ENCODE results near the gene NCK1. TPM values are rescaled to one million over a fixed set of nuclear protein-coding genes. Genes with fewer than 3 reads are reported as not detected.

Gene NCK1
- total RNA-seq, 1 donor: 41.6 TPM

DNA sequence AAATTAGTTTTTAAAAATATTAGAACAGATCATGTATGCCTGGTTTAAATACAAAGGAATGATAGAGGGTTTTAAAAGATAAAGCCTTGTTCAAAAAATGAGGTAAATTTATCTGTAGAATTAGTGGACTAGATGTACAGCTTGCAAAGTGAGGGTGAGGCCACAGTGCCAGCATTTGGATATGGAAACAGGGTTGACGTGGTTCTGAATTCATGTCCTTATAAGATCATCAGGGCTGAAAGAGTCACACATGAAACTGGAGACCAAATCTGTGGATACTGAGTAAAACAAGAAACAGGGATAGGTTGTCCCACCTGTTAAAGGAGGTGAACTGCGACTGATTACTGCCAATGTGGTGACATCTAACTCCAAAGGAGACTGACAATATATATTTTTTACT, 46.3 kb downstream of the NCK1 start:
- Histone ChIP-seq H3K4me2 (ENCODE audit: insufficient read depth, low read length) (no peak overlapping the region), H2AFZ (ENCODE audit: low read length) (no peak overlapping the region), H3K9me3 (ENCODE audit: low read depth, low read length) (no peaks in the 10 kb centered on the region), H3K79me2 (ENCODE audit: insufficient read depth, low read length) (peaks cover 97% of the 10 kb centered on the region), H3K27ac (ENCODE audit: low read depth, low read length) (no peak overlapping the region), H3K27me3 (ENCODE audit: insufficient read depth, low read length) (no peaks in the 10 kb centered on the region), H4K20me1 (ENCODE audit: insufficient read depth, low read length) (peaks cover 59% of the 10 kb centered on the region), H3K4me1 (ENCODE audit: insufficient read depth, low read length) (no peaks in the 10 kb centered on the region), H3K4me3 (ENCODE audit: insufficient read depth, low read length) (no peak overlapping the region), H3K36me3 (ENCODE audit: insufficient read depth, low read length) (no peaks in the 10 kb centered on the region)
- TF ChIP-seq, protein P1, sequence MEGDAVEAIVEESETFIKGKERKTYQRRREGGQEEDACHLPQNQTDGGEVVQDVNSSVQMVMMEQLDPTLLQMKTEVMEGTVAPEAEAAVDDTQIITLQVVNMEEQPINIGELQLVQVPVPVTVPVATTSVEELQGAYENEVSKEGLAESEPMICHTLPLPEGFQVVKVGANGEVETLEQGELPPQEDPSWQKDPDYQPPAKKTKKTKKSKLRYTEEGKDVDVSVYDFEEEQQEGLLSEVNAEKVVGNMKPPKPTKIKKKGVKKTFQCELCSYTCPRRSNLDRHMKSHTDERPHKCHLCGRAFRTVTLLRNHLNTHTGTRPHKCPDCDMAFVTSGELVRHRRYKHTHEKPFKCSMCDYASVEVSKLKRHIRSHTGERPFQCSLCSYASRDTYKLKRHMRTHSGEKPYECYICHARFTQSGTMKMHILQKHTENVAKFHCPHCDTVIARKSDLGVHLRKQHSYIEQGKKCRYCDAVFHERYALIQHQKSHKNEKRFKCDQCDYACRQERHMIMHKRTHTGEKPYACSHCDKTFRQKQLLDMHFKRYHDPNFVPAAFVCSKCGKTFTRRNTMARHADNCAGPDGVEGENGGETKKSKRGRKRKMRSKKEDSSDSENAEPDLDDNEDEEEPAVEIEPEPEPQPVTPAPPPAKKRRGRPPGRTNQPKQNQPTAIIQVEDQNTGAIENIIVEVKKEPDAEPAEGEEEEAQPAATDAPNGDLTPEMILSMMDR (IDR thresholded peaks at IDR 0.05; ENCODE audit: extremely low read depth, low read depth, low read length): no peak
- DNase-seq (ENCODE audit: insufficient read length, low spot score, missing footprints): no peak

DNA sequence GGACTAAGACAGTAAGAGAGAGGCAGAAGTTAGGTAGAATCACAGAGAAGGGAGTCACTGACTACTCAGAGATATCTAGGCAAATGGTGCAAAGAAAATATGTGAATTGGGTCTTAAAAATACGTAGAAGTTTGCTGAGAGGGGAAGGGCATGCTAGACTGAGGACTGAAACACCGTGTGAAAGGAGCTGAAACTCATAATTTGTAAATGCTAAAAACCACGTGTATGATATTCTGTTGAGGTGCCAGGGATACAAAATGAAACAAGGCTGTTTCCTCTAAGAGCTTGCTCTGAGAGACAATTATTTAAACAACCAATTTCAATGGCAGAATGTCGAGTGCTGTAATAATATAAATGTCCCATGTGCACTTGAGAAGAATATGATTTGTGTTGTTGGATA, 47.2 kb downstream of the NCK1 start:
- Histone ChIP-seq H3K27ac (ENCODE audit: low read depth, low read length) (no peak overlapping the region), H3K36me3 (ENCODE audit: insufficient read depth, low read length) (no peaks in the 10 kb centered on the region), H3K4me3 (ENCODE audit: insufficient read depth, low read length) (no peak overlapping the region), H3K4me1 (ENCODE audit: insufficient read depth, low read length) (no peaks in the 10 kb centered on the region), H4K20me1 (ENCODE audit: insufficient read depth, low read length) (peaks cover 54% of the 10 kb centered on the region), H3K4me2 (ENCODE audit: insufficient read depth, low read length) (no peak overlapping the region), H3K9me3 (ENCODE audit: low read depth, low read length) (no peaks in the 10 kb centered on the region), H3K79me2 (ENCODE audit: insufficient read depth, low read length) (peaks cover 95% of the 10 kb centered on the region), H2AFZ (ENCODE audit: low read length) (no peak overlapping the region), H3K27me3 (ENCODE audit: insufficient read depth, low read length) (no peaks in the 10 kb centered on the region)
- TF ChIP-seq, protein P1 (IDR thresholded peaks at IDR 0.05; ENCODE audit: extremely low read depth, low read depth, low read length): no peak
- DNase-seq (ENCODE audit: insufficient read length, low spot score, missing footprints): no peak

DNA sequence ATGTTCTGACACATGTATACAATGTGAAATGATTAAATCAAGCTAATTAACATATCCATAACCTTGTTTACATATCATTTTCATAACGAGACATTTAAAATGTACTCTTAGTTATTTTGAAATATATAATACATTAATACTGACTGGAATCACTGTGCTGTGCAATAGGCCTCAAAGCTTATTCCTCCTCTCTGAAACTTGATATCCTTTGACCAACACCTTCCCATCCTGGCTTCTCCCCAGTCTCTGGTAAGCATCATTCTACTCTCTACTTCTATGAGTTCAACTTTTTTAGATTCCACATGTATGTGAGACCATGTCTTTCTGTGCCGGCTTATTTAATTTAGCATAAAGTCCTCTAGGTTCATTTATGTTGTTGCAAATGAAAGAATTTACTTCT, 48.7 kb downstream of the NCK1 start:
- Histone ChIP-seq H3K79me2 (ENCODE audit: insufficient read depth, low read length) (peaks cover 95% of the 10 kb centered on the region), H3K9me3 (ENCODE audit: low read depth, low read length) (no peaks in the 10 kb centered on the region), H3K4me3 (ENCODE audit: insufficient read depth, low read length) (no peak overlapping the region), H3K27me3 (ENCODE audit: insufficient read depth, low read length) (no peaks in the 10 kb centered on the region), H3K4me2 (ENCODE audit: insufficient read depth, low read length) (no peak overlapping the region), H2AFZ (ENCODE audit: low read length) (no peak overlapping the region), H3K36me3 (ENCODE audit: insufficient read depth, low read length) (no peaks in the 10 kb centered on the region), H3K4me1 (ENCODE audit: insufficient read depth, low read length) (no peaks in the 10 kb centered on the region), H4K20me1 (ENCODE audit: insufficient read depth, low read length) (peaks cover 53% of the 10 kb centered on the region), H3K27ac (ENCODE audit: low read depth, low read length) (no peak overlapping the region)
- no peak for DNase-seq (ENCODE audit: insufficient read length, low spot score, missing footprints)
- TF ChIP-seq, protein P1 (IDR thresholded peaks at IDR 0.05; ENCODE audit: extremely low read depth, low read depth, low read length): no peak

DNA sequence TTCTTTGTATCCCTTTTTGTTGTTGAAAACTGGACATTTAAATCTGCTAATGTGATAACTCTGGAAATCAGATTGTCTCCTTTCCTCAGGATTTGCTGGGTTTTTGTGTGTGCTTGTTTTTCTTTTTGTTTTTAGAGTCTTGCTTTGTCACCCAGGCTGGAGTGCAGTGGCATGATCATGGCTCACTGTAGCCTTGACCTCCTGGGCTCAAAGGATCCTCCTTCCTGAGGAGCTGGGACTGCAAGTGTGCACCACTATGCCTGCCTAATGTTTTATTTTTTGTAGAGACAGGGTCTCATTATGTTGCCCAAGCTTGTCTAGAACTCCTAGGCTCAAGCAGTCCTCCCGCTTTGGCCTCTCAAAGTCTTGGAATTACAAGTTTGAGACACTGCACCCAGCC, 51.2 kb downstream of the NCK1 start:
- no peak overlapping the region for H3K27ac ChIP-seq (ENCODE audit: low read depth, low read length)
- H4K20me1 ChIP-seq (ENCODE audit: insufficient read depth, low read length): peaks cover 38% of the 10 kb centered on the region
- no peaks in the 10 kb centered on the region for H3K4me1 ChIP-seq (ENCODE audit: insufficient read depth, low read length)
- DNase-seq (ENCODE audit: insufficient read length, low spot score, missing footprints): no peak
- no peak overlapping the region for H3K4me2 ChIP-seq (ENCODE audit: insufficient read depth, low read length)
- peaks cover 93% of the 10 kb centered on the region for H3K79me2 ChIP-seq (ENCODE audit: insufficient read depth, low read length)
- no peaks in the 10 kb centered on the region for H3K36me3 ChIP-seq (ENCODE audit: insufficient read depth, low read length)
- H2AFZ ChIP-seq (ENCODE audit: low read length): no peak overlapping the region
- H3K27me3 ChIP-seq (ENCODE audit: insufficient read depth, low read length): no peaks in the 10 kb centered on the region
- H3K9me3 ChIP-seq (ENCODE audit: low read depth, low read length): no peaks in the 10 kb centered on the region
- H3K4me3 ChIP-seq (ENCODE audit: insufficient read depth, low read length): no peak overlapping the region
- TF ChIP-seq, protein P1 (IDR thresholded peaks at IDR 0.05; ENCODE audit: extremely low read depth, low read depth, low read length): no peak
